OCI-LY3 (cell line): ENCODE measurements around the gene TMSB10.

Source experiments
- CTCF ChIP-seq: fragments of 200-600, 300-600 bp; sonication (generic); IDR thresholded peaks from 2 replicates; pipeline ENCODE4 v1.5.1; 2014; ENCODE audit warnings: antibody characterized with exemption, low read length, low read depth
- EZH2phosphoT487 ChIP-seq: fragments of 200-600 bp; shearing (Covaris generic); IDR thresholded peaks from 2 replicates; pipeline ENCODE4 v1.6.1; 2018; ENCODE audit warnings: antibody characterized with exemption, mixed run types, low read depth

DNA sequence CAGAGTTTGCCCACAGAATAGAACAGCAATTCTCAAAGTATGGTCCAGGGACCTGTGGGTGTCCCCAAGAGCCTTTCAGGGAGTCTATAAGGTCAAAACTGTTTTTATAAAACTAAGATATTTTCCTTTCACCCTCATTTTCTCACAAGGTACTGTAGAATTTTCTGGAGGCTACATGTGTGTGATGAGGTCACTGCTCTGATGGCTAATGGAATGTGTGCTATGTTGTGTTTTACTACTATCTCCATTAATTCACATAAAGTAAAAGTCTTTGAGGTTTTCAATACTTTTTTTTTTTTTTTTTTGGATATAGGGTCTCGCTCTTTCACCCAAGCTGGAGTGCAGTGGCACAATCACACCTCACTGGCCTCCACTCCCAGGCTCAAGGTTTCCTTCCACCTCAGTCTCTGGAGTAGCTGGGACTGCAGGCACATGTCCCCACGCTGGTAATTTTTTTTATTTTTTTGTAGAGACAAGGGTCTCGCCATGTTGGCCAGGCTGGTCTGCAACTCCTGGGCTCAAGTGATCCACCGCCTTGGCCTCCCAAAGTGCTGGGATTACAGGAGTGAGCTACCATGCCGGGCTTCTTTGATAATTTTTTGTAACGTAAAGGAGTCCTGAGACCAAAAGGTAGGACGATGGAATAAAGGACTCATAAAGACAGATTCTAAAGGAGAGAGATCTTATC lies 26.4 kb upstream of the TMSB10 start:
- TF ChIP-seq CTCF (no peak), EZH2phosphoT487 (no peak)
